ENCODE data around the gene ZNF880. TPM values are rescaled to one million over a fixed set of nuclear protein-coding genes. Genes with fewer than 3 reads are reported as not detected.
"Not testable (repeated sequence)": the region's sequence is repeated elsewhere in the genome, so short reads cannot be mapped to it uniquely, and the experiment has no call there.

Gene ZNF880
- 20.2 TPM for polyA plus RNA-seq (2013, experiment 1 of 4)
- polyA plus RNA-seq (2013, experiment 2 of 4) = 20.4 TPM
- 12.3 TPM for polyA plus RNA-seq (2013, experiment 3 of 4)
- polyA plus RNA-seq (2013, experiment 4 of 4) = 16.5 TPM

DNA sequence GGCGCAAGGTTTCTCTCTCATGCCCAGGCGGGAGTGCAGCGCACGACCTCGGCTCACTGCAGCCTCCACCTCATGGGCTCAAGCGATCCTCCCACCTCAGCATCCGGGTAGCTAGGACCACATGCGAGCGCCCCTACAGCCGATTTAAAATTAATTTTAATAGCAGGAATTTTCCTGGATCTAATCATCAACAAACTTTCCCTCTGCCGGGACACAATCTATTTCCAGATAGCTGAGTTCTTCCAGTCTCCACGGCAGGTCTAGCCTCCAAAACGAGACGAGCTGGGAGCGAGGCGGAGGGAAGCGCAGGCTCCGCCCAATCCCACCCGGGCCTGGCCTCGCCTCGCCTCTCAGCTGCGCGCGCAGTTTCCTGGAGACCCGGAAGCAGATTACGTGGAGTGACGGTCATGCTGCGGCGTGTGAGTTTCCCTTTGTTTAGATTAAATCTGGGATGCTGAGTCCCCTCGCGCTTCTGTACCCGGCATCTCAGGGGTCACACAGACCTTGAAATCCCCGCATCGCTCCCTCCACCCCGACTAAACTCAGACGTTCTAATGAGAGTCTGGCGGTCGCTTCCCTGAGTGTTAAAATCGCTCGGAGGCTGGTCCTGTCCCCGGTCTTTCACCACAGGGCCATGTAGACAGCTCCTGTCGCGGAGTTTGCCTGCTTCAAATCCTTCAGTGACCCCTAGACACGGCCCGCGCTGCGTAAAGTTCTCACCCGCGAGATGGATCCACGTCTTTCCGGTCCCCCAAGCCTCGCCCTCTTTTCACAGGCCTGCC, at the start of gene ZNF880:
TSS of gene ZNF880 (plus strand) at position 365 of the 782 bp plus-strand sequence. CDS start at position 408, 43 bp downstream.
- Histone ChIP-seq H3K27me3 (ENCODE audit: control insufficient read depth, insufficient read depth, low read length, poor library complexity, severe bottlenecking) (no peaks in the 10 kb centered on the region), H3K27ac (ENCODE audit: insufficient read depth, low read depth, low read length, poor library complexity, severe bottlenecking) (peak within 1 kb of the TSS; percentile 90), H3K4me3 (ENCODE audit: insufficient read depth, low read depth, low read length) (peak within 1 kb of the TSS; percentile 54), H3K9me3 (ENCODE audit: control insufficient read depth, low read length) (peaks cover 11% of the 10 kb centered on the region), H3K4me1 (ENCODE audit: control insufficient read depth, insufficient read depth, low read length) (no peaks in the 10 kb centered on the region), H3K36me3 (ENCODE audit: control insufficient read depth, insufficient read depth, low read length) (peaks cover 27% of the 10 kb centered on the region)
- WGBS, 2 experiments = 42 to 46% methylated on average over 52 of the region's 52 CpGs

DNA sequence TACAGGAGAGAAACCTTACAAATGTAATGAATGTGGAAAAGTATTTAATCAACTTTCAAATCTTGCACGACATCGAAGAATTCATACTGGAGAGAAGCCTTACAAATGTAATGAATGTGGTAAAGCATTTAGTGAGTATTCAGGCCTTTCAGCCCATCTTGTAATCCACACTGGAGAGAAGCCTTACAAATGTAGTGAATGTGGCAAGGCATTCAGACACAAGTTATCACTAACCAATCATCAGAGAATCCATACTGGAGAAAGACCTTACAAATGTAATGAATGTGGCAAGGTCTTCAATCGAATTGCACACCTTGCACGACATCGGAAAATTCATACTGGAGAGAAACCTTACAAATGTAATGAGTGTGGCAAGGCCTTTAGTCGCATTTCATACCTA, 47.3 kb upstream of the ZNF880 start:
- Histone ChIP-seq H3K9me3 (ENCODE audit: control insufficient read depth, low read length) (peaks cover 26% of the 10 kb centered on the region), H3K4me3 (ENCODE audit: insufficient read depth, low read depth, low read length) (no peak overlapping the region), H3K36me3 (ENCODE audit: control insufficient read depth, insufficient read depth, low read length) (peaks cover 59% of the 10 kb centered on the region), H3K4me1 (ENCODE audit: control insufficient read depth, insufficient read depth, low read length) (no peaks in the 10 kb centered on the region), H3K27me3 (ENCODE audit: control insufficient read depth, insufficient read depth, low read length, poor library complexity, severe bottlenecking) (no peaks in the 10 kb centered on the region), H3K27ac (ENCODE audit: insufficient read depth, low read depth, low read length, poor library complexity, severe bottlenecking) (no peak overlapping the region)
- WGBS, 2 experiments = 91 to 97% methylated on average over 6 of the region's 6 CpGs

DNA sequence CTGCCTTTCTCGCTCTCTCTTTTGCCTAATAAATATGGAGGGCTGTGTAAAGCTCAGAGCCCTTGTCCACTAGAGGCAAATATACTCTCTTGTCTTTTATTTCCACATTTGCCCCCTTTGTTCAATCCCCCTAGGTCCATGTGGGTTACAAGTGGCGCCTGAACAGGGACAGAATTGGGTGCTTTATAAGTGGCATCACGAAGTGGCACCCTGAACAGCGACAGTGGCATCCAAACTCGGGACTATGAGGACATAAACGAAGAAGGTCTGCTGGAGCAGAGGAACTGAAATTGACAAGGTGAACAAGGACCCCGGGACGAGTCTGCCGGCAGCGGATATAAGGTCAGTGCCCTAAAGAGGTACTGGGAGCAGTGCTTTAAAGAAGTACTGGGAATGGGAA, 38.0 kb upstream of the ZNF880 start:
- Histone ChIP-seq H3K9me3 (ENCODE audit: control insufficient read depth, low read length) (peaks cover 7% of the 10 kb centered on the region), H3K27me3 (ENCODE audit: control insufficient read depth, insufficient read depth, low read length, poor library complexity, severe bottlenecking) (no peaks in the 10 kb centered on the region), H3K4me1 (ENCODE audit: control insufficient read depth, insufficient read depth, low read length) (no peaks in the 10 kb centered on the region), H3K36me3 (ENCODE audit: control insufficient read depth, insufficient read depth, low read length) (no peaks in the 10 kb centered on the region), H3K4me3 (ENCODE audit: insufficient read depth, low read depth, low read length) (no peak overlapping the region), H3K27ac (ENCODE audit: insufficient read depth, low read depth, low read length, poor library complexity, severe bottlenecking) (no peak overlapping the region)
- 78 to 79% methylated on average over 10 of the region's 10 CpGs for WGBS, 2 experiments

DNA sequence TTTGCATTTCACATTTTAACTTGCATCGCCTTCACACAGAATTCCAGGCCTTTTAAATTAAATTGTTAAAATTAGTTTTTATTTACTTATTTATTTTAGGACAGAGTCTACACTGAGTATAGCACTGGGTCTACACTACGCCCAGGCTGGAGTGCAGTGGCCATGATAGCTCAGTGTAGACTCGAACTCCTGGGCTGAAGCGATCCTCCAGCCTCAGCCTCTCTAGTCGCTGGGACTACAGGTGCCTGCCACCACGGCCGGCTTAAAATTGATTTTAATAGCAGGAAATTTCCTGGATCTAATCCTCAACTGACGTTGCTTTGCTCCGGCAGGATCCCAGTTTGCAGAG, 34.0 kb upstream of the ZNF880 start:
- Histone ChIP-seq H3K4me1 (ENCODE audit: control insufficient read depth, insufficient read depth, low read length) (no peaks in the 10 kb centered on the region), H3K27ac (ENCODE audit: insufficient read depth, low read depth, low read length, poor library complexity, severe bottlenecking) (no peak overlapping the region), H3K4me3 (ENCODE audit: insufficient read depth, low read depth, low read length) (peak overlapping the region; percentile 77), H3K27me3 (ENCODE audit: control insufficient read depth, insufficient read depth, low read length, poor library complexity, severe bottlenecking) (no peaks in the 10 kb centered on the region), H3K36me3 (ENCODE audit: control insufficient read depth, insufficient read depth, low read length) (no peaks in the 10 kb centered on the region), H3K9me3 (ENCODE audit: control insufficient read depth, low read length) (peaks cover 2% of the 10 kb centered on the region)
- WGBS, 2 experiments = 77 to 79% methylated on average over 8 of the region's 9 CpGs

DNA sequence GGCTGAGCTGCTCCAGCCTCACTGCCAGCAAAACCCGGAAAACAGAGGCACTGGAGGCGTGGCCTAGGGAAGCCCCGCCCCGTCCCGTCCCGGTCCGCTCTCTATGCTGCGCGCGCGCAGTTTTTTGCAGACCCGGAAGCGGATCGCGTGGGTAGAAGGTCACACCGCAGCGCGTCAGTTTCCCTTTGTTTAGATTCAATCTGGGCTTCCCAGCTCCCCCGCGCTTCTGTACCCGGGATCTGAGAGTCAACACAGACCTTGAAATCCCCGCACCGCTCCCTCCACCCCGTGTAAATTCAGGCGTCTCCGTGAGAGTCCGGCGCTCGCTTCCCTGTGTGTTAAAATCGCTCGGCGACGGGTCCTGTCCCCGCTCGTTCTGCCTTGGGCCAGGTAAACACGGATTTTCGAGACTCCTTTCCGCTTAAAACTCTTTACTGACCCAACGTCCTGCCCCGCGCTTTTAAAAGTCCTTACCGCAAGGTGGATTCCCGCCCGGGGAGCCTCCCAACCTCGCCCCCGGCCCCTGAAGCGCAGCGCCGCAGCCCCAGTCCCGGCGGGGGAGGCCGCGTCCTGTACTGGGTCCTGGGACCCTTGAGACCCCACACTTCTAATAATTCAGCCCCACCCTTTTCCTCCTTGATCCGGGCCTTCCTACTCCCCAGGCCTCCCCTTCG, 33.5 kb upstream of the ZNF880 start, which contains the start of gene ZNF610:
TSS of gene ZNF610 (plus strand) at position 127 of the 674 bp plus-strand sequence. CDS start 12,930 bp downstream, outside the sequence.
- peaks cover 2% of the 10 kb centered on the region for H3K9me3 ChIP-seq (ENCODE audit: control insufficient read depth, low read length)
- H3K4me1 ChIP-seq (ENCODE audit: control insufficient read depth, insufficient read depth, low read length) = no peaks in the 10 kb centered on the region
- no peaks in the 10 kb centered on the region for H3K36me3 ChIP-seq (ENCODE audit: control insufficient read depth, insufficient read depth, low read length)
- H3K27ac ChIP-seq (ENCODE audit: insufficient read depth, low read depth, low read length, poor library complexity, severe bottlenecking) = peak within 1 kb of the TSS; percentile 22
- H3K4me3 ChIP-seq (ENCODE audit: insufficient read depth, low read depth, low read length) = peak within 1 kb of the TSS; percentile 77
- H3K27me3 ChIP-seq (ENCODE audit: control insufficient read depth, insufficient read depth, low read length, poor library complexity, severe bottlenecking) = no peaks in the 10 kb centered on the region
- 1% methylated on average over 55 of the region's 55 CpGs for WGBS, 2 experiments

DNA sequence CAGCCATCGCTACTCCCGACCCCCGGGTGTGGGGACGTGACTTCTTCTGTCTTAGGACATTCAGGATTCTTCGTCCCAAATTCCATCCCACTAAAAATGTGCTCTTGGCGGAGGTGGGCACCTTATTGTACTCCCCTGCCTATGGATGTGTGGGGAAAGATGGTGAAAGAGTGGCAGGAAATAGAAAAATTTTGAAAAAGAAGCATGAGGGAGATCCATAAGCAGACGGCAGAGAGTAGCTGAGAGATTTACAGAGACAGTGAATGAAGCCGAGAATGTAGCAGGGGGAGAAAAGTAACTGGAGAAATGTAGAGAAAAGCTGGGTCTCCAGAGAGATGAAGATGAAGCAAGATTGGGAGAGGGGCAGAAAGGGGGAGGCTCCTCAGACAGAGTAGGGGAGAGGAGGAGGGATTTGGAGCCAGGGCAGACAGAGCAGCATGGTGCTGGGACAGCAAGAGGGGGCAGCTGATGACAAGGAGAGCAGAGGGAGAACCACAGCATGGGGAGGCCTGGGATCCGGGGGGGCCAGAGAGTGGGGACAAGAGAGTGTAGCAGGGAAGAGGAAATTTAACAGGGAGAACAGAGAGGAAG, 32.8 kb upstream of the ZNF880 start:
- 9 to 10% methylated on average over 8 to 9 of the region's 9 CpGs for WGBS, 2 experiments
- Histone ChIP-seq H3K4me1 (ENCODE audit: control insufficient read depth, insufficient read depth, low read length) (no peaks in the 10 kb centered on the region), H3K9me3 (ENCODE audit: control insufficient read depth, low read length) (peaks cover 2% of the 10 kb centered on the region), H3K27me3 (ENCODE audit: control insufficient read depth, insufficient read depth, low read length, poor library complexity, severe bottlenecking) (no peaks in the 10 kb centered on the region), H3K36me3 (ENCODE audit: control insufficient read depth, insufficient read depth, low read length) (no peaks in the 10 kb centered on the region), H3K4me3 (ENCODE audit: insufficient read depth, low read depth, low read length) (peak overlapping the region; percentile 77), H3K27ac (ENCODE audit: insufficient read depth, low read depth, low read length, poor library complexity, severe bottlenecking) (no peak overlapping the region)

DNA sequence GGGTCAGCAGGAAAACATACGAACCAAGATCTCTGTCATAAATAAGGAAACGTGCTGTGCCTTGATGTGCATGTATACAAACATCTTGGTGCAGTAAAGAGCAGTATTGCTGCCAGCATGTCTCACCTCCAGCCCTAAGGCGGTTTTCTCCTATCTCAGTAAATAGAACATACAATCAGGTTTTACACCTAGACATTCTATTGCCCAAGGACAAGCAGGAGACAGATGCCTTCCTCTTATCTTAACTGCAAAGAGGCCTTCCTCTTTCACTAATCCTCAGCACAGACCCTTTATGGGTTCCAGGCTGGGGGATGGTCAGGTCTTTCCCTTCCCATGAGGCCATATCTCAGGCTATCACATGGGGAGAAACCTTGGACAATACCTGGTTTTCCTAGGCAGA, 30.7 kb upstream of the ZNF880 start:
- not testable (repeated sequence) for H3K27ac ChIP-seq (ENCODE audit: insufficient read depth, low read depth, low read length, poor library complexity, severe bottlenecking); H3K36me3 ChIP-seq (ENCODE audit: control insufficient read depth, insufficient read depth, low read length); H3K27me3 ChIP-seq (ENCODE audit: control insufficient read depth, insufficient read depth, low read length, poor library complexity, severe bottlenecking); H3K4me1 ChIP-seq (ENCODE audit: control insufficient read depth, insufficient read depth, low read length); H3K4me3 ChIP-seq (ENCODE audit: insufficient read depth, low read depth, low read length); H3K9me3 ChIP-seq (ENCODE audit: control insufficient read depth, low read length)
- 88 to 94% methylated on average over 3 of the region's 3 CpGs for WGBS, 2 experiments

DNA sequence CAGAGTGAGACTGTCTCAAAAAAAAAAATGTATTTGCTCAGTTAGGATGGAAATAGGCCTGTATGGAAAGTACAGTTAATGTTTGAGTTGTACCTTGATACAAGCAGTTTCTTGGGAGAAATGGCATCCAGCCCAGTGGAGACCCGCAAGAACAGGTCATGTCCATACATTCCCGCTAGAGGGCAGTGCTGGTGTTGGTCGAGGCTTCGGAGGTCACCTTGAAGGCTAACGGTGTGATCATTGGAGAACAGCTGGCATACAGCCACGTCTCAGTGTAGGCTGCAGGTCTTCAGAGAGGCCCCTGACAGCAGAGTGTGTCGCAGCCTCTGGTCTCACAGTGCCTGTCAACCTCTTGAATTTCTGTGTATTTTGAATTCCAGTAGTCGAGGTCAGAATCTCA, 26.2 kb upstream of the ZNF880 start:
- Histone ChIP-seq H3K9me3 (ENCODE audit: control insufficient read depth, low read length) (no peaks in the 10 kb centered on the region), H3K36me3 (ENCODE audit: control insufficient read depth, insufficient read depth, low read length) (peaks cover 6% of the 10 kb centered on the region), H3K4me3 (ENCODE audit: insufficient read depth, low read depth, low read length) (no peak overlapping the region), H3K27me3 (ENCODE audit: control insufficient read depth, insufficient read depth, low read length, poor library complexity, severe bottlenecking) (no peaks in the 10 kb centered on the region), H3K27ac (ENCODE audit: insufficient read depth, low read depth, low read length, poor library complexity, severe bottlenecking) (no peak overlapping the region), H3K4me1 (ENCODE audit: control insufficient read depth, insufficient read depth, low read length) (no peaks in the 10 kb centered on the region)
- WGBS, 2 experiments = 32 to 35% methylated on average over 8 of the region's 8 CpGs

DNA sequence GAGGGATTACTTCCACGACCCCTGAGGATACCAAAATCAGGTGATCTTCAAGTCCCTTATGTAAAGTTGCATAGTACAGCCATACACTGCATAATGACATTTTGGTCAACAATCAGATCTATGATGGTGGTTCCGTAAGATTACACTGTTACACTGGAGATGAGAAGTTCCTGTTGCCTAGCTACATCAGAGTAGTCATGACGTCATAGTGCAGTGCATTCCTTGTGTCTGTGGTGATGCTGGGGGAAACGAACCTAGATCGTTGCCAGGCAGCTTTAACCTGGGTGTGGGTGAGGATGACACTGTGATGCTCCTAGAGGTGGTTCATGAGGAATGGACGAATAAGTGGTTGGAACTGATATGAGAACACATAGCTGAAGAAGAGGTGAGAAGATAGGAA, 24.6 kb upstream of the ZNF880 start:
- H3K36me3 ChIP-seq (ENCODE audit: control insufficient read depth, insufficient read depth, low read length) = peaks cover 6% of the 10 kb centered on the region
- no peaks in the 10 kb centered on the region for H3K27me3 ChIP-seq (ENCODE audit: control insufficient read depth, insufficient read depth, low read length, poor library complexity, severe bottlenecking)
- H3K4me1 ChIP-seq (ENCODE audit: control insufficient read depth, insufficient read depth, low read length) = no peaks in the 10 kb centered on the region
- 90 to 92% methylated on average over 6 of the region's 6 CpGs for WGBS, 2 experiments
- H3K4me3 ChIP-seq (ENCODE audit: insufficient read depth, low read depth, low read length) = no peak overlapping the region
- no peak overlapping the region for H3K27ac ChIP-seq (ENCODE audit: insufficient read depth, low read depth, low read length, poor library complexity, severe bottlenecking)
- H3K9me3 ChIP-seq (ENCODE audit: control insufficient read depth, low read length) = no peaks in the 10 kb centered on the region

DNA sequence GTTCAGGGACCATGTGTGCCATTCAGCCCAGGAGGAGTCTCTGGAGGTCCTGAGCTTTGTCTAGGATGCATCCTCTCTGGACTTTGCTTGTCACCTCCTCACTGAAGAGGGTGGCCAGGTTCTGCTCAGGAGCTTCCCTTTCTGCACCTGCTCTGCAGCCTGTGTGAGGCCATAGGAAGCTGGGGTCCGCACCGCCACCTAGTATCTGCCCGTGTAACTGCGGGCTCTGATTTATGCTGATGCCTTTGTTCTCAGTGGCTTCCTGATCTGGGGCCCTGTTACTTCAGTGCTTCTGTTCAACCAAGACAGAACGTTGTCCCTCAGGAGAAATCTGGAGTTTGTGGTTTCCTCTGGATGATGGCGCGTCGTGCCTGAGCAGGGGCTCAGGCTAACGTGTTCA, 18.2 kb upstream of the ZNF880 start:
- Histone ChIP-seq H3K4me3 (ENCODE audit: insufficient read depth, low read depth, low read length) (no peak overlapping the region), H3K9me3 (ENCODE audit: control insufficient read depth, low read length) (no peaks in the 10 kb centered on the region), H3K27ac (ENCODE audit: insufficient read depth, low read depth, low read length, poor library complexity, severe bottlenecking) (no peak overlapping the region), H3K36me3 (ENCODE audit: control insufficient read depth, insufficient read depth, low read length) (peaks cover 25% of the 10 kb centered on the region), H3K4me1 (ENCODE audit: control insufficient read depth, insufficient read depth, low read length) (no peaks in the 10 kb centered on the region), H3K27me3 (ENCODE audit: control insufficient read depth, insufficient read depth, low read length, poor library complexity, severe bottlenecking) (no peaks in the 10 kb centered on the region)
- WGBS, 2 experiments = 87 to 90% methylated on average over 9 of the region's 9 CpGs
